SH-SY5Y (cell line): ENCODE results near the gene L2HGDH.

Experiments
- GATA2 ChIP-seq: IDR thresholded peaks from 2 replicates; pipeline ENCODE4 v1.6.1; 2011; ENCODE audit warnings: mild to moderate bottlenecking, low read depth, low read length
- GATA3 ChIP-seq: IDR thresholded peaks from 2 replicates; pipeline ENCODE4 v1.6.1; 2011; ENCODE audit warnings: low read depth, mild to moderate bottlenecking, low read length, moderate library complexity

DNA sequence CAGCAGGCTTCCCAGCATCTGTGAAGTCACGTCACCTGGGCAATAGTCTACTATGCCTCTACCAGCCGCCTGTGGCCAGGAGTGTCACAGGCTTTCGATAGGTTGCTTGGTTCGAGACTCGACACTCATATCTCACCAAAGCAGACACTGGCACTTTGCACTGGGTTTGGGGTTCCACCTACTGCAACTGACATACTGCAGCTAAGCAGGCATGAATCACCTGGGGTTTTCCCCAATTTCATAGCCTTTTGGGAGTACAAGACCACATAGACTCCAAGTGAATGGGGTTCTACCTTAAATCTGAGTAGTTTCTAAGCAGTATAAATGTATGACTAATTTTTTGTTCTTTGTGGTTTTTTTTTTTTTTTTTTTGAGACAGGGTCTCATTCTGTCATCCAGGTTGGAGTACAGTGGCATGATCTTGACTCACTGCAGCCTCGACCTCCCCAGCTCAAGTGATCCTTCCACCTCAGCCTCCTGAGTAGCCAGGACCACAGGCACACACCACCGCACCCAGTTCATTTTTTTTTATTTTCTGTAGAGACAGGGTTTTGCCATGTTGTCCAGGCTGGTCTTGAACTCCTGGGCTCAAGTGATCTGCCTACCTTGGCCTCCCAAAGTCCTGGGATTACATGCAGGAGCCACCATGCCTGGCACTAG, 32.2 kb upstream of the L2HGDH start:
- TF ChIP-seq GATA3 (no peak), GATA2 (no peak)
